GM10266 (cell line): Measurements from ENCODE around the gene THAP7.
"Not testable (repeated sequence)": the region's sequence is repeated elsewhere in the genome, so short reads cannot be mapped to it uniquely, and the experiment has no call there.

Experiments used
- DNase-seq: peaks from one replicate; pipeline ENCODE4 v3.0.0; 2012; ENCODE audit errors: extremely low spot score
- TF ChIP-seq, protein P1 (sequence below): IDR thresholded peaks from 2 replicates; pipeline ENCODE4 v1.5.1; 2012; ENCODE audit warnings: mild to moderate bottlenecking, low read depth; ENCODE audit not compliant: control insufficient read depth, insufficient read depth; ENCODE audit errors: missing control alignments

Gene THAP7

DNA sequence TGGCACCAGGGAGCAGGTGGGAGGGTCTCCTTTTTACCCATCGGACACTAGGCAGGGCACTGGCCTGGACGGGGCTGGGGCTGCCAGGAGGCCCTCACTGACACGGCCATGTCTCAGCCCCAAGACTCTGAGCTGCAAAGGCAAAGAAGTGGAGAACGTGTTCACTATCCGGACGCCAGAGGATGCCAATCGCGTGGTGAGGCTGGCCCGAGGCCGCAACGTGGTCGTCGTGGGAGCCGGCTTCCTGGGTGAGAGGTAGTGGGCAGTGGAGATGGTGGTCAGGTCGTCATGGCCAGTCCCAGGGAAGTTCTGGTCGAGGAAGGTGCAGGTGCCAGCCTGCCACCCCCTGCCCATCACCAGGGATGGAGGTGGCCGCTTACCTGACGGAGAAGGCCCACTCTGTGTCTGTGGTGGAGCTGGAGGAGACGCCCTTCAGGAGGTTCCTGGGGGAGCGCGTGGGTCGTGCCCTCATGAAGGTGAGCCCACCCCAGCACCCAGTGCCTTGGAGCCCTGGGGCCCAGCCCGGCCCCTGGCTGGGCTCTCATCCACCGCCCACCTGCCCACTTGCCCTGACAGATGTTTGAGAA is 25.5 kb downstream of the THAP7 start:
- TF ChIP-seq, protein P1, sequence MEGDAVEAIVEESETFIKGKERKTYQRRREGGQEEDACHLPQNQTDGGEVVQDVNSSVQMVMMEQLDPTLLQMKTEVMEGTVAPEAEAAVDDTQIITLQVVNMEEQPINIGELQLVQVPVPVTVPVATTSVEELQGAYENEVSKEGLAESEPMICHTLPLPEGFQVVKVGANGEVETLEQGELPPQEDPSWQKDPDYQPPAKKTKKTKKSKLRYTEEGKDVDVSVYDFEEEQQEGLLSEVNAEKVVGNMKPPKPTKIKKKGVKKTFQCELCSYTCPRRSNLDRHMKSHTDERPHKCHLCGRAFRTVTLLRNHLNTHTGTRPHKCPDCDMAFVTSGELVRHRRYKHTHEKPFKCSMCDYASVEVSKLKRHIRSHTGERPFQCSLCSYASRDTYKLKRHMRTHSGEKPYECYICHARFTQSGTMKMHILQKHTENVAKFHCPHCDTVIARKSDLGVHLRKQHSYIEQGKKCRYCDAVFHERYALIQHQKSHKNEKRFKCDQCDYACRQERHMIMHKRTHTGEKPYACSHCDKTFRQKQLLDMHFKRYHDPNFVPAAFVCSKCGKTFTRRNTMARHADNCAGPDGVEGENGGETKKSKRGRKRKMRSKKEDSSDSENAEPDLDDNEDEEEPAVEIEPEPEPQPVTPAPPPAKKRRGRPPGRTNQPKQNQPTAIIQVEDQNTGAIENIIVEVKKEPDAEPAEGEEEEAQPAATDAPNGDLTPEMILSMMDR, result no peak
- no peak for DNase-seq

DNA sequence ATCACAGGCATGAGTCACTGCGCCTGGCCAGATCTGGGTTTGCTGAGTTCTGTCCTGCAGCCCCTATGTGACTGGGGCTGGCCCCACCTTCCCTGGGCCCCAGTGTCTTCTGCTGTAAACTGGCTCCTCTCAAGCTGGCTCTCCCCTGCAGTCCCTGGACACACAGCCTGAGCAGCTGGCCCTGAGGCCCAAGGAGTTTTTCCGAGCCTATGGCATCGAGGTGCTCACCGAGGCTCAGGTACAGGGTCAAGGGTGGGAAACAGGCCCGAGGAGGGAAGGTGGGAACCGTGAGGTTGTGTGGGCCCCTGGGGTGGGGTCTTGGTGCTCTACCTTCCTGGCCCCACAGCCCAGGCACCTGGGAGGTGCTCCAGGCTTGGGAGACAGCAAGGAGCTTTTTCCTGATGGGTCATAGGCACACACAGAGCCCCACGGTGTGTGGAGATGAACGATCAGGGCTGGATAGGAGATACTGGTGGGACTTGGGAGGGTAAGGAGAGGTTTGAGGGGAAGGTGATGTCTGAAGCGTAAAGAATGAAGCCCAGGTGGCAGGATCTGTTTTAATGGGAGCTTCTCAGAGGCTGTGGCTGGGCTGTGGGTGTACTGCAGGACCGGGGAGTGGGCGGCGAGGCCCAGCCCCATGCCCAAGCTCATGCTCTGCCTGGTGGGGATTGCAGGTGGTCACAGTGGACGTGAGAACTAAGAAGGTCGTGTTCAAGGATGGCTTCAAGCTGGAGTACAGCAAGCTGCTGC is 26.2 kb downstream of the THAP7 start:
- TF ChIP-seq, protein P1, result no peak
- no peak for DNase-seq

DNA sequence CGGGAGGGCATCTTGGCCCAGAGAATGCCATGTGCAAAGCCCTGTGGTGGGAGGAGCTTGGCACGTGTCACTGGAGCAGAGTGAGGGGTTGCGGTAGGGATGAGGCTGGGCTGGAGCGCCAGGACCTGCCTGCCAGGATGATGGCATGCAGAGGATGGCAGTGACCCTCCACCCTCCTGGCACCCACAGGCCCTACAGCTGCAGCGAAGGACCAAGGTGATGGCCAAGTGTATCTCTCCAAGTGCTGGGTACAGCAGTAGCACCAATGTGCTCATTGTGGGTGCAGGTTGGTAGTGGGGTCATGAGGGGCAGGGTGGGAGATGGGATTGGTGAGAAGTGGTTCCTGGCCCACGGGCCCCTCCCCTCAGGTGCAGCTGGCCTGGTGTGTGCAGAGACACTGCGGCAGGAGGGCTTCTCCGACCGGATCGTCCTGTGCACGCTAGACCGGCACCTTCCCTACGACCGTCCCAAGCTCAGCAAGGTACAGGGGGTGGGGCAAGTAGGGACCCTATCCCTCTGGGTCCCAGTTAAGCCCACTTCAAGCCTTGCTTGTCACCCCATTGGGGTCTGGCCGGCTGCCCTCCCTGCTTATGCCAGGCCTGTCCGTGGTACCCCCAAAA is 27.5 kb downstream of the THAP7 start:
- TF ChIP-seq, protein P1, result no peak
- no peak for DNase-seq

DNA sequence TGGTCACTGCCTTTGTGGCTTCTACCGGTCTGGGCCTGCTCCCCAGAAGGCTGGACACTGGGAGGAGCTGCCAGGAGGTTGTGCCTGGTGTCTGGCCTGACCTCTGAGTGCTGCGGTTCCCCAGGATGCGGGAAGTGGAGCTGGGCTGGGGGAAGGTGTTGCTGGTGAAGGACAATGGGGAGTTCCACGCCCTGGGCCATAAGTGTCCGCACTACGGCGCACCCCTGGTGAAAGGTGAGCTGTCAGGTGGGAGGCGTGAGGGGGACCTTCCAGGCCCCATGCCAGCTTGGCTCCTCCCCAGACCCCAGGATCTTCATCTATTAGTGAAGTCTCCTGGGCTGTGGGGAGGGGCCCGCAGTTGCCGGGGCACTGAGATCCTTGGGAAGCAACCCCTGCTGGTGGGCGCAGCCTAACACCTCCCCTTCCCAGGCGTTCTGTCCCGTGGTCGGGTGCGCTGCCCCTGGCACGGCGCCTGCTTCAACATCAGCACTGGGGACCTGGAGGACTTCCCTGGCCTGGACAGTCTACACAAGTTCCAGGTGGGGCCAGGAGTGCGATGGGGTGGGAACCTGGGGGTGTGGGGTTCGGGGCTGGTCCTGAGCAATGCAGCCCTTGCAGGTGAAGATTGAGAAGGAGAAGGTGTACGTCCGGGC is 28.2 kb downstream of the THAP7 start:
- no peak for DNase-seq
- TF ChIP-seq, protein P1, result no peak

DNA sequence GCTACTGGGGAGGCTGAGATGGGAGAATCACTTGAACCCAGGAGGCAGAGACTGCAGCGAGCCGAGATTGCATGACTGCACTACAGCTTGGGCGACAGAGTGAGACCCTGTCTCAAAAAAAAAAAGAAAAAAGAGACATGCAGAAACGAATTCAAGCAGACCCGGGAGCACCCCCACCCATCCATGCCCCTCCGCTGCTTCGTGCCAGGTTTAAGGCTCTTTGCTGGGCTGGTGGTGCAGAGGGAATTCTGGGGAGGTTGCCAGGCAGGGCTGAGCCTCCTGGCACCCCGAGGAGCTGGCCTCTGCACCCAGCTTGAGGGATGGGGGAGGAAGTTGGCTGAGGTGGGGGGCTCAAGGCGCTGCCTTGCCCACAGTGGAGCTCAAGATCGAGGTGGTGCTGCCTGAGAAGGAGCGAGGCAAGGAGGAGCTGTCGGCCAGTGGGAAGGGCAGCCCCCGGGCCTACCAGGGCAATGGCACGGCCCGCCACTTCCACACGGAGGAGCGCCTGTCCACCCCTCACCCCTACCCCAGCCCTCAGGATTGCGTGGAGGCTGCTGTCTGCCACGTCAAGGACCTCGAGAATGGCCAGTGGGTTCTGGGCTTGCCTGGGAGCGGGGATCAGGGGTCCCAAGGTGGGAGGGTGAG is 28.9 kb downstream of the THAP7 start:
- TF ChIP-seq, protein P1, result no peak
- no peak for DNase-seq

DNA sequence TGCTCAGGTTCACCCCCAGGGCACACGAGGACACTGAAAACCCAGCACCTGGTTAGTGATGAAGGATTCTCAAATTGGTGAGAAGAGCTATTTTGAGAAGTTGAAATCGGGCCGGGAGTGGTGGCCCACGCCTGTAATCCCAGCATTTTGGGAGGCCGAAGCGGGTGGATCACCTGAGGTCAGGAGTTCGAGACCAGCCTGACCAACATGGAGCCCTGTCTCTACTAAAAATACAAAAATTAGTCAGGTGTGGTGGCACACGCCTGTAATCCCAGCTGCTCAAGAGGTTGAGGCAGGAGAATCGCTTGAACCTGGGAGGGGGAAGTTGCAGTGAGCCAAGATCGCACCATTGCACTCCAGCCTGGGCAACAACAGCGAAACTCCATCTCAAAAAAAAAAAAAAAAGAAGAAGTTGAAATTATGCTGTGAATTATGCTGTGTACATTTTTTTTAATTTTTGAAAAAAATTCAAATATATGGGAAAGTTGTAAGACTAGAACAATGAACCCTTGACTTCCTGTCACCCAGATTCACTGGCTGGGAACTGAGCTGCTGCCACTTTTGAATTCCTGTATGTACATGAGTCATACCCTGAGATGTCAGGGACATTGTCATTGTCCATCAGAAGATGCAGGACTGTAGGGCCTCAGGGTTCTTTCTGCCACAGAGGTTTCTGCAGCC is 29.8 kb downstream of the THAP7 start:
- DNase-seq, result not testable (repeated sequence)
